ENCODE measurements around the gene IKZF1. TPM values are rescaled to one million over a fixed set of nuclear protein-coding genes. Genes with fewer than 3 reads are reported as not detected.

Gene IKZF1
- total RNA-seq, 1 donor from 2014 or later: 2.1 TPM

- no peak overlapping the region for H3K4me3 ChIP-seq (ENCODE audit: low read length in 3 of 3)
- H3K4me1 ChIP-seq (ENCODE audit: control insufficient read depth in 3 of 3, insufficient read depth in 3 of 3, low read length in 3 of 3): no peaks in the 10 kb centered on the region
- no peaks in the 10 kb centered on the region for H3K36me3 ChIP-seq (ENCODE audit: control insufficient read depth in 3 of 3, insufficient read depth in 3 of 3, low read length in 3 of 3)
- peaks cover 0 to 12% (median 0%) of the 10 kb centered on the region in 3 donors for H3K27me3 ChIP-seq (ENCODE audit: control insufficient read depth in 3 of 3, insufficient read depth in 3 of 3, low read length in 3 of 3)
- no peak overlapping the region for H3K27ac ChIP-seq (ENCODE audit: low read depth, low read length)
- H3K9me3 ChIP-seq (ENCODE audit: control insufficient read depth in 3 of 3, low read length in 3 of 3): no peaks in the 10 kb centered on the region
- no peak overlapping the region for H3K9ac ChIP-seq (ENCODE audit: low read depth in 1 of 3, low read length in 3 of 3)
Measured at GRCh38 chr7:50391386-50391785, 86.9 kb downstream of the IKZF1 start.

GRCh38 chr7:50393076-50393475 is 88.6 kb downstream of the IKZF1 start:
- Histone ChIP-seq H3K4me1 (ENCODE audit: control insufficient read depth in 3 of 3, insufficient read depth in 3 of 3, low read length in 3 of 3) (no peaks in the 10 kb centered on the region), H3K27me3 (ENCODE audit: control insufficient read depth in 3 of 3, insufficient read depth in 3 of 3, low read length in 3 of 3) (peaks cover 0 to 14% (median under 1%) of the 10 kb centered on the region in 3 donors), H3K9ac (ENCODE audit: low read depth in 1 of 3, low read length in 3 of 3) (no peak overlapping the region), H3K9me3 (ENCODE audit: control insufficient read depth in 3 of 3, low read length in 3 of 3) (no peaks in the 10 kb centered on the region), H3K36me3 (ENCODE audit: control insufficient read depth in 3 of 3, insufficient read depth in 3 of 3, low read length in 3 of 3) (no peaks in the 10 kb centered on the region), H3K27ac (ENCODE audit: low read depth, low read length) (no peak overlapping the region), H3K4me3 (ENCODE audit: low read length in 3 of 3) (no peak overlapping the region)

DNA sequence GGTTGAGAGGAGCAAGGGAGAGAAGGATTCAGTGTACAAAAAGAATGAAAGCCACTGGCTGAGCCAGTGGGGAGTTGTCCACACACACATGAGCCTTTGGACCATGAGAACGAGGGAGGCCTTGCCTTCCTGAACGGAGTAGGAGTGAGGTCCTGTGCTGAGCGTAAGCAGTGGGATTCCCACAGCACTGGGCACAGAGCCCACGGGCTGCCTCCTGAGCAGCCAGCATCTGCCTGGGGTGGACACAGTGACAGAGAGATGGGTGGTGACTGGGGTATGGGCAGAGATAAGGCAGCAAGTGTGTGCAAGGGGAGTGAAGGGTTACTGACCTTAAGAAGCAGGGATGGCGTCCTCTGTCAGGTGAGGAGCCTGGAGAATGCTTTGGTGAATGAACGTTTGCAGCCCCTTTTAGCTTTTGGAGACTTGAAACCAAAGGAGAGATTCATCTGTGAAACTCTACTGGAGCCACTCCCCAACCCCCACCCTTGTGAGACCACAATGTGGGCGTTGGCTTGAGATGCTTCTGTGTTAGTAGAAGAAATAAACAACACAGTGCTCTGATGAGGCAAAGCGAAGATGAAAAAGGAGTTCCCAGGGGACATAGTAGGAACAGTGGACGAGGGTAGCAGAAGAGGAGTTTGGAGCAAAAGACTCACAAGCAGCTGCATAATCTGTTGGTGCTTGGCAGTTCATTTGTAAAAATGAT is 89.2 kb downstream of the IKZF1 start:
- H3K9me3 ChIP-seq (ENCODE audit: control insufficient read depth in 3 of 3, low read length in 3 of 3): no peaks in the 10 kb centered on the region
- H3K4me3 ChIP-seq (ENCODE audit: low read length in 3 of 3): no peak overlapping the region
- H3K9ac ChIP-seq (ENCODE audit: low read depth in 1 of 3, low read length in 3 of 3): no peak overlapping the region
- no peaks in the 10 kb centered on the region for H3K4me1 ChIP-seq (ENCODE audit: control insufficient read depth in 3 of 3, insufficient read depth in 3 of 3, low read length in 3 of 3)
- H3K27me3 ChIP-seq (ENCODE audit: control insufficient read depth in 3 of 3, insufficient read depth in 3 of 3, low read length in 3 of 3): peaks cover 0 to 16% (median 4%) of the 10 kb centered on the region in 3 donors
- no peaks in the 10 kb centered on the region for H3K36me3 ChIP-seq (ENCODE audit: control insufficient read depth in 3 of 3, insufficient read depth in 3 of 3, low read length in 3 of 3)
- no peak overlapping the region for H3K27ac ChIP-seq (ENCODE audit: low read depth, low read length)

DNA sequence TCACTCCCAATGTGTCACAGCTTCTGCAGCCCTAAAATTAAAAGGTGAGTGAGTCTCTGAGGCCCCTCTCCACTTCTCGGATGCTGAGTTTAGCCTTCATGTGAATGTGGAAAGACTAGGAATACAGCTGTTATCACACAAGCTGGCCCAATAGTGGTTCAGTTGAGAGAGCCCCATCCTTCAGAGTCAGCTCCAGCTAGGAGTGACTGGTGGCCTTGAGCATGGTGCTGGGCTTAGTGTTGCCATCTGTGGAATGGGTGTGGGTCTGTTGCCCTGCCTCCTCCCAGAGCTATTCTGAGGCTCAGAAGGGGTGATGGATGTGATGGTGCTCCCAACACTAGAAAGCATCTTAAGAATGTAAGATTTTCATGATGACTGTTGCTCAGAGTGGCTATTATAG is 89.8 kb downstream of the IKZF1 start:
- Histone ChIP-seq H3K4me1 (ENCODE audit: control insufficient read depth in 3 of 3, insufficient read depth in 3 of 3, low read length in 3 of 3) (no peaks in the 10 kb centered on the region), H3K36me3 (ENCODE audit: control insufficient read depth in 3 of 3, insufficient read depth in 3 of 3, low read length in 3 of 3) (no peaks in the 10 kb centered on the region), H3K27ac (ENCODE audit: low read depth, low read length) (no peak overlapping the region), H3K9ac (ENCODE audit: low read depth in 1 of 3, low read length in 3 of 3) (no peak overlapping the region), H3K27me3 (ENCODE audit: control insufficient read depth in 3 of 3, insufficient read depth in 3 of 3, low read length in 3 of 3) (peaks cover 0 to 20% (median 4%) of the 10 kb centered on the region in 3 donors), H3K9me3 (ENCODE audit: control insufficient read depth in 3 of 3, low read length in 3 of 3) (no peaks in the 10 kb centered on the region), H3K4me3 (ENCODE audit: low read length in 3 of 3) (no peak overlapping the region)

GRCh38 chr7:50396856-50397255 is 92.3 kb downstream of the IKZF1 start:
- H3K36me3 ChIP-seq (ENCODE audit: control insufficient read depth in 3 of 3, insufficient read depth in 3 of 3, low read length in 3 of 3): no peaks in the 10 kb centered on the region
- peaks cover 19 to 39% (median 25%) of the 10 kb centered on the region in 3 donors for H3K27me3 ChIP-seq (ENCODE audit: control insufficient read depth in 3 of 3, insufficient read depth in 3 of 3, low read length in 3 of 3)
- H3K27ac ChIP-seq (ENCODE audit: low read depth, low read length): no peak overlapping the region
- H3K9me3 ChIP-seq (ENCODE audit: control insufficient read depth in 3 of 3, low read length in 3 of 3): no peaks in the 10 kb centered on the region
- no peaks in the 10 kb centered on the region for H3K4me1 ChIP-seq (ENCODE audit: control insufficient read depth in 3 of 3, insufficient read depth in 3 of 3, low read length in 3 of 3)
- H3K4me3 ChIP-seq (ENCODE audit: low read length in 3 of 3): no peak overlapping the region
- no peak overlapping the region for H3K9ac ChIP-seq (ENCODE audit: low read depth in 1 of 3, low read length in 3 of 3)

GRCh38 chr7:50397320-50397970 is 92.9 kb downstream of the IKZF1 start:
- H3K27ac ChIP-seq (ENCODE audit: low read depth, low read length): no peak overlapping the region
- no peaks in the 10 kb centered on the region for H3K4me1 ChIP-seq (ENCODE audit: control insufficient read depth in 3 of 3, insufficient read depth in 3 of 3, low read length in 3 of 3)
- H3K27me3 ChIP-seq (ENCODE audit: control insufficient read depth in 3 of 3, insufficient read depth in 3 of 3, low read length in 3 of 3): peaks cover 24 to 45% (median 30%) of the 10 kb centered on the region in 3 donors
- H3K4me3 ChIP-seq (ENCODE audit: low read length in 3 of 3): no peak overlapping the region
- no peaks in the 10 kb centered on the region for H3K36me3 ChIP-seq (ENCODE audit: control insufficient read depth in 3 of 3, insufficient read depth in 3 of 3, low read length in 3 of 3)
- no peaks in the 10 kb centered on the region for H3K9me3 ChIP-seq (ENCODE audit: control insufficient read depth in 3 of 3, low read length in 3 of 3)
- no peak overlapping the region for H3K9ac ChIP-seq (ENCODE audit: low read depth in 1 of 3, low read length in 3 of 3)

GRCh38 chr7:50397971-50398324 is 93.4 kb downstream of the IKZF1 start:
- no peak overlapping the region for H3K9ac ChIP-seq (ENCODE audit: low read depth in 1 of 3, low read length in 3 of 3)
- peaks cover 24 to 44% (median 30%) of the 10 kb centered on the region in 3 donors for H3K27me3 ChIP-seq (ENCODE audit: control insufficient read depth in 3 of 3, insufficient read depth in 3 of 3, low read length in 3 of 3)

GRCh38 chr7:50399206-50399605 is 94.7 kb downstream of the IKZF1 start:
- H3K27ac ChIP-seq (ENCODE audit: low read depth, low read length): no peak overlapping the region
- H3K4me3 ChIP-seq (ENCODE audit: low read length in 3 of 3): no peak overlapping the region
- H3K9me3 ChIP-seq (ENCODE audit: control insufficient read depth in 3 of 3, low read length in 3 of 3): no peaks in the 10 kb centered on the region
- peaks cover 30 to 38% (median 34%) of the 10 kb centered on the region in 3 donors for H3K27me3 ChIP-seq (ENCODE audit: control insufficient read depth in 3 of 3, insufficient read depth in 3 of 3, low read length in 3 of 3)
- no peaks in the 10 kb centered on the region for H3K4me1 ChIP-seq (ENCODE audit: control insufficient read depth in 3 of 3, insufficient read depth in 3 of 3, low read length in 3 of 3)
- H3K36me3 ChIP-seq (ENCODE audit: control insufficient read depth in 3 of 3, insufficient read depth in 3 of 3, low read length in 3 of 3): no peaks in the 10 kb centered on the region
- H3K9ac ChIP-seq (ENCODE audit: low read depth in 1 of 3, low read length in 3 of 3): no peak overlapping the region

More at GRCh38 chr7:50397971-50398324, 93.4 kb downstream of the IKZF1 start:
- Histone ChIP-seq H3K4me1 (ENCODE audit: control insufficient read depth in 3 of 3, insufficient read depth in 3 of 3, low read length in 3 of 3) (no peaks in the 10 kb centered on the region), H3K4me3 (ENCODE audit: low read length in 3 of 3) (no peak overlapping the region), H3K36me3 (ENCODE audit: control insufficient read depth in 3 of 3, insufficient read depth in 3 of 3, low read length in 3 of 3) (no peaks in the 10 kb centered on the region), H3K9me3 (ENCODE audit: control insufficient read depth in 3 of 3, low read length in 3 of 3) (no peaks in the 10 kb centered on the region), H3K27ac (ENCODE audit: low read depth, low read length) (no peak overlapping the region)

DNA sequence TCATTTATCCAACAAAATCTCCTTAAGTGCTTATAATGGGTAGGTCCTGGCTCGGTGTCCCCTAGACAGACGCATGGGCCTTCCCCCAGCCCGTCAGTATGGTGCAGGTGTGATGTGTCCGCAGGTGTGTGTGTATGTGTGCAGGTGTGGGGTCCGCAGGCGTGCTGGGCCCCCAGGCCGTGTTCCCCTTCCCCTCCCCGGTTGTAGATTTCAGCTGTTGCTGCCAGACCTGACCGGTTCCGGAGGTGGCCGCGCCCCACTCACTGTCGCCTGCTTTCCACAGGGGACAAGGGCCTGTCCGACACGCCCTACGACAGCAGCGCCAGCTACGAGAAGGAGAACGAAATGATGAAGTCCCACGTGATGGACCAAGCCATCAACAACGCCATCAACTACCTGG is 95.1 kb downstream of the IKZF1 start:
- no peaks in the 10 kb centered on the region for H3K4me1 ChIP-seq (ENCODE audit: control insufficient read depth in 3 of 3, insufficient read depth in 3 of 3, low read length in 3 of 3)
- H3K4me3 ChIP-seq (ENCODE audit: low read length in 3 of 3): no peak overlapping the region
- H3K9ac ChIP-seq (ENCODE audit: low read depth in 1 of 3, low read length in 3 of 3): no peak overlapping the region
- H3K36me3 ChIP-seq (ENCODE audit: control insufficient read depth in 3 of 3, insufficient read depth in 3 of 3, low read length in 3 of 3): no peaks in the 10 kb centered on the region
- H3K9me3 ChIP-seq (ENCODE audit: control insufficient read depth in 3 of 3, low read length in 3 of 3): no peaks in the 10 kb centered on the region
- no peak overlapping the region for H3K27ac ChIP-seq (ENCODE audit: low read depth, low read length)
- peaks cover 30 to 38% (median 36%) of the 10 kb centered on the region in 3 donors for H3K27me3 ChIP-seq (ENCODE audit: control insufficient read depth in 3 of 3, insufficient read depth in 3 of 3, low read length in 3 of 3)

GRCh38 chr7:50400114-50400513 is 95.6 kb downstream of the IKZF1 start:
- Histone ChIP-seq H3K4me1 (ENCODE audit: control insufficient read depth in 3 of 3, insufficient read depth in 3 of 3, low read length in 3 of 3) (no peaks in the 10 kb centered on the region), H3K27ac (ENCODE audit: low read depth, low read length) (no peak overlapping the region), H3K36me3 (ENCODE audit: control insufficient read depth in 3 of 3, insufficient read depth in 3 of 3, low read length in 3 of 3) (no peaks in the 10 kb centered on the region), H3K9ac (ENCODE audit: low read depth in 1 of 3, low read length in 3 of 3) (no peak overlapping the region), H3K9me3 (ENCODE audit: control insufficient read depth in 3 of 3, low read length in 3 of 3) (no peaks in the 10 kb centered on the region), H3K27me3 (ENCODE audit: control insufficient read depth in 3 of 3, insufficient read depth in 3 of 3, low read length in 3 of 3) (peaks cover 30 to 40% (median 36%) of the 10 kb centered on the region in 3 donors), H3K4me3 (ENCODE audit: low read length in 3 of 3) (peak overlapping the region in 1 of 3 donors; percentile 13)
